PFSK-1 (cell line): ENCODE data around the gene FRMD4A. TPM values are rescaled to one million over a fixed set of nuclear protein-coding genes. Genes with fewer than 3 reads are reported as not detected.

ENCODE experiments used
- FOXP2 ChIP-seq: optimal IDR thresholded peaks from 2 replicates; pipeline ENCODE3; 2011; ENCODE audit warnings: borderline replicate concordance, control low read depth, inconsistent platforms; ENCODE audit not compliant: insufficient read depth; ENCODE audit errors: extremely low read length, extremely low read depth
- POLR2AphosphoS5 ChIP-seq: IDR thresholded peaks from 2 replicates; pipeline ENCODE4 v1.6.1; 2012; ENCODE audit warnings: low read depth, mild to moderate bottlenecking, control low read depth, low read length, moderate library complexity
- REST ChIP-seq, 2 experiments: IDR thresholded peaks; 2 replicates each; pipeline versions ENCODE4 v1.6.1 to v1.8.0; 2011 to 2012; ENCODE audit warnings: low read depth in 2 of 2, low read length in 2 of 2, control low read depth in 1 of 2, inconsistent platforms in 1 of 2, mild to moderate bottlenecking in 1 of 2, moderate library complexity in 1 of 2; ENCODE audit not compliant: insufficient read depth in 1 of 2
- SIN3A ChIP-seq: IDR thresholded peaks from 2 replicates; pipeline ENCODE4 v1.6.1; 2012; ENCODE audit warnings: mild to moderate bottlenecking, low read length, moderate library complexity, borderline replicate concordance; ENCODE audit not compliant: insufficient read depth
- TAF1 ChIP-seq: IDR thresholded peaks from 2 replicates; pipeline ENCODE4 v1.6.1; 2012; ENCODE audit warnings: low read length, control low read depth, borderline replicate concordance; ENCODE audit not compliant: insufficient read depth
- polyA plus RNA-seq: library from polyadenylated mRNA; unstranded; fragments of >200 nt; gene quantifications from one replicate; pipeline ENCODE4 v1.2.1, GENCODE V29; 2012; ENCODE audit warnings: low read depth, missing spikeins; ENCODE audit not compliant: insufficient read length

The FRMD4A gene
- polyA plus RNA-seq = 48.0 TPM

GRCh38 chr10:14330388-14331061 lies at the start of gene FRMD4A:
TSS of gene FRMD4A (minus strand) at chr10:14330924.
- TF ChIP-seq SIN3A (no peak), FOXP2 (no peak), POLR2AphosphoS5 (no peak), REST (IDR thresholded peaks at IDR 0.05; ENCODE audit: insufficient read depth in 1 of 2, low read depth in 2 of 2, low read length in 2 of 2) (no peak)

- TF ChIP-seq FOXP2 (no peak), REST (IDR thresholded peaks at IDR 0.05; ENCODE audit: insufficient read depth in 1 of 2, low read depth in 2 of 2, low read length in 2 of 2) (no peak), SIN3A (no peak), POLR2AphosphoS5 (no peak)
Observed at GRCh38 chr10:14379556-14380280, 49.0 kb upstream of the FRMD4A start.

- TF ChIP-seq TAF1 = no peak
Observed at GRCh38 chr10:14378387-14378960, 47.8 kb upstream of the FRMD4A start.

GRCh38 chr10:14377591-14378175 lies 47.0 kb upstream of the FRMD4A start:
- TF ChIP-seq SIN3A = no peak
- TF ChIP-seq TAF1 = no peak
- TF ChIP-seq FOXP2 = no peak
- no peak for TF ChIP-seq POLR2AphosphoS5
- TF ChIP-seq REST (IDR thresholded peaks at IDR 0.05; ENCODE audit: insufficient read depth in 1 of 2, low read depth in 2 of 2, low read length in 2 of 2) = no peak

GRCh38 chr10:14374745-14375445 lies 44.2 kb upstream of the FRMD4A start:
- TF ChIP-seq SIN3A = no peak
- no peak for TF ChIP-seq REST (IDR thresholded peaks at IDR 0.05; ENCODE audit: insufficient read depth in 1 of 2, low read depth in 2 of 2, low read length in 2 of 2)
- TF ChIP-seq POLR2AphosphoS5 = no peak
- TF ChIP-seq FOXP2 = no peak
- TF ChIP-seq TAF1 = no peak
